GM12878 (cell line): ENCODE data around the gene RPTN. TPM values are rescaled to one million over a fixed set of nuclear protein-coding genes. Genes with fewer than 3 reads are reported as not detected.

ENCODE experiments used
- ATAC-seq: fragments of 200-7000 bp; cut with Tn5 transposase; 3 replicates; pipeline ENCODE4 v1.9.1; 2020; ENCODE audit warnings: mild to moderate bottlenecking, moderate library complexity
- Bru-seq: library from RNA; stranded (reverse); fragments of 400-500 nt; gene quantifications from one replicate; lab custom pipeline; 2021; lab: Mats Ljungman, UMichigan
- BruChase-seq, 2 experiments: library from RNA; stranded (reverse); fragments of 400-500 nt; gene quantifications; one replicate each; lab custom pipeline; 2021; lab: Mats Ljungman, UMichigan
- BruUV-seq: library from RNA; stranded (reverse); fragments of 400-500 nt; replicated peaks from 2 replicates; lab custom pipeline; 2021; lab: Mats Ljungman, UMichigan
- CTCF ChIA-PET: fragments of 300-600 bp; sonication (Branson Sonifier 250); formaldehyde crosslinking; extraction: SDS; loops from one replicate; lab custom pipeline; 2021; ENCODE audit warnings: inconsistent platforms; lab: Yijun Ruan, JAX
- POLR2A ChIA-PET: fragments of 350-600 bp; formaldehyde crosslinking; extraction: SDS; loops from one replicate; lab custom pipeline; 2021; ENCODE audit warnings: inconsistent platforms; lab: Charles Lee
- RAD21 ChIA-PET: fragments of 300-600 bp; sonication (Branson Sonifier 250); formaldehyde crosslinking; loops from one replicate; lab custom pipeline; 2023; ENCODE audit warnings: antibody characterized with exemption; ENCODE audit not compliant: unreplicated experiment; lab: Charles Lee
- SMC1A ChIA-PET: fragments of 300-600 bp; sonication (Branson Sonifier 250); formaldehyde crosslinking; loops from one replicate; lab custom pipeline; 2023; ENCODE audit not compliant: unreplicated experiment, uncharacterized antibody; lab: Charles Lee
- DNase-seq: peaks from one replicate; pipeline ENCODE4 v3.0.0-alpha.2; 2011; ENCODE audit warnings: low read depth, low spot score
- FAIRE-seq: peaks from 3 replicates; lab custom pipeline; 2011; peaks lifted over from hg19 to GRCh38; lab: Jason Lieb, UNC
- H2AFZ ChIP-seq: 2 replicates; pipeline ENCODE4 v1.6.0; 2011; ENCODE audit warnings: low read depth, low read length, control low read depth; ENCODE audit not compliant: control insufficient read depth
- H3K27ac ChIP-seq: 2 replicates; pipeline ENCODE4 v1.5.1; 2011; ENCODE audit warnings: control low read depth; ENCODE audit not compliant: control insufficient read depth, insufficient read depth
- H3K27me3 ChIP-seq, 2 experiments: replicated peaks in 1 of 2; 2 replicates each; pipeline versions ENCODE4 v1.6.0 to v1.6.1; 2011; ENCODE audit warnings: low read length in 1 of 2; ENCODE audit not compliant: control insufficient read depth in 2 of 2, insufficient read depth in 2 of 2
- H3K36me3 ChIP-seq, 2 experiments: 2 replicates each; pipeline ENCODE4 v1.5.1; 2011; ENCODE audit warnings: low read length in 1 of 2; ENCODE audit not compliant: control insufficient read depth in 2 of 2, insufficient read depth in 2 of 2
- H3K4me1 ChIP-seq: 2 replicates; pipeline ENCODE4 v1.6.1; 2011; ENCODE audit warnings: mild to moderate bottlenecking, low read length, moderate library complexity, mixed read lengths; ENCODE audit not compliant: control insufficient read depth, insufficient read depth
- H3K4me2 ChIP-seq: 2 replicates; pipeline ENCODE4 v1.6.0; 2011; ENCODE audit warnings: control low read depth; ENCODE audit not compliant: control insufficient read depth, insufficient read depth
- H3K4me3 ChIP-seq: fragments of 200-600 bp; sonication (generic); 2 replicates; pipeline ENCODE4 v1.5.1; 2016
- H3K79me2 ChIP-seq: 2 replicates; pipeline ENCODE4 v1.6.0; 2011; ENCODE audit warnings: low read length; ENCODE audit not compliant: control insufficient read depth, insufficient read depth
- H3K9ac ChIP-seq: 2 replicates; pipeline ENCODE4 v1.8.0; 2011; ENCODE audit warnings: low read length, control low read depth, mixed read lengths; ENCODE audit not compliant: control insufficient read depth, insufficient read depth
- H3K9me3 ChIP-seq: replicated peaks from 3 replicates; pipeline ENCODE4 v1.5.1; 2011; ENCODE audit warnings: mild to moderate bottlenecking, low read length; ENCODE audit not compliant: control insufficient read depth, insufficient read depth
- H4K20me1 ChIP-seq: 2 replicates; pipeline ENCODE4 v1.6.0; 2011; ENCODE audit not compliant: control insufficient read depth, insufficient read depth
- GATAD2B ChIP-seq: fragments of 450-650 bp; conservative IDR thresholded peaks from 2 replicates; pipeline ENCODE4 v1.6.1; 2017; ENCODE audit warnings: low read depth, mild to moderate bottlenecking, moderate library complexity
- HCFC1 ChIP-seq: fragments of 150-350 bp; IDR thresholded peaks from 2 replicates; pipeline ENCODE4 v1.6.1; 2014; ENCODE audit warnings: low read length
- WGBS: methylation state at CpG from one replicate; pipeline ENCODE4 v1.1.6; 2016; ENCODE audit warnings: low lambda C conversion rate; ENCODE audit not compliant: insufficient replicate concordance, insufficient coverage; ENCODE audit errors: missing lambda C conversion rate; 5-methylcytosine and 5-hydroxymethylcytosine counted together
- in situ Hi-C: fragments of 300-500 bp; cut with MboI; formaldehyde crosslinking; loops from 9 replicates; pipeline ENCODE4 v1.14.3; 2018; ENCODE audit warnings: mixed read lengths
- intact Hi-C: fragments of 100-400 bp; cut with micrococcal nuclease; formaldehyde crosslinking; loops from one replicate; pipeline ENCODE4 v1.14.2; 2022; ENCODE audit not compliant: unreplicated experiment
- long read RNA-seq, 2 experiments: library from polyadenylated mRNA; unstranded; transcript quantifications; one replicate each; pipeline ENCODE4 v2.0.0, GENCODE V29; 2019 to 2020
- polyA minus RNA-seq, 3 experiments: library from RNA; depleted of rRNA, polyadenylated mRNA; stranded (reverse); fragments of >200 nt; gene quantifications; 2 replicates each; pipeline ENCODE4 v1.2.3, GENCODE V29; 2011
- polyA plus RNA-seq, 11 experiments: library from polyadenylated mRNA; depleted of rRNA in 4 of 11; unstranded in 6 of 11; stranded (reverse) in 5 of 11; fragments of >200 nt; fragmentation: Nextera tagmentation in 4 of 11; fragmentation: Illumina TruSeq in 1 of 11; extraction: Ambion mirVana in 4 of 11; extraction: Trizol in 1 of 11; gene quantifications; 1 replicate in 1 of 11; 2 replicates in 10 of 11; pipeline versions ENCODE4 v1.2.1 to v1.2.3, GENCODE V29; 2011 to 2016; ENCODE audit warnings: inconsistent platforms in 2 of 11, missing spikeins in 2 of 11, low read depth in 1 of 11
- total RNA-seq, 4 experiments: library from RNA; depleted of rRNA in 3 of 4; stranded (reverse); fragments of >200 nt in 3 of 4; fragmentation: Illumina TruSeq in 1 of 4; extraction: Trizol in 1 of 4; gene quantifications; 2 replicates each; pipeline versions ENCODE4 v1.2.1 to v1.2.3, GENCODE V29; 2013 to 2021
- TF ChIP-seq, protein P1 (sequence below): IDR thresholded peaks from 2 replicates; pipeline ENCODE4 v1.6.1; 2011; ENCODE audit warnings: low read depth, mild to moderate bottlenecking, low read length, moderate library complexity, borderline replicate concordance; ENCODE audit errors: extremely low read depth

Gene RPTN, protein sequence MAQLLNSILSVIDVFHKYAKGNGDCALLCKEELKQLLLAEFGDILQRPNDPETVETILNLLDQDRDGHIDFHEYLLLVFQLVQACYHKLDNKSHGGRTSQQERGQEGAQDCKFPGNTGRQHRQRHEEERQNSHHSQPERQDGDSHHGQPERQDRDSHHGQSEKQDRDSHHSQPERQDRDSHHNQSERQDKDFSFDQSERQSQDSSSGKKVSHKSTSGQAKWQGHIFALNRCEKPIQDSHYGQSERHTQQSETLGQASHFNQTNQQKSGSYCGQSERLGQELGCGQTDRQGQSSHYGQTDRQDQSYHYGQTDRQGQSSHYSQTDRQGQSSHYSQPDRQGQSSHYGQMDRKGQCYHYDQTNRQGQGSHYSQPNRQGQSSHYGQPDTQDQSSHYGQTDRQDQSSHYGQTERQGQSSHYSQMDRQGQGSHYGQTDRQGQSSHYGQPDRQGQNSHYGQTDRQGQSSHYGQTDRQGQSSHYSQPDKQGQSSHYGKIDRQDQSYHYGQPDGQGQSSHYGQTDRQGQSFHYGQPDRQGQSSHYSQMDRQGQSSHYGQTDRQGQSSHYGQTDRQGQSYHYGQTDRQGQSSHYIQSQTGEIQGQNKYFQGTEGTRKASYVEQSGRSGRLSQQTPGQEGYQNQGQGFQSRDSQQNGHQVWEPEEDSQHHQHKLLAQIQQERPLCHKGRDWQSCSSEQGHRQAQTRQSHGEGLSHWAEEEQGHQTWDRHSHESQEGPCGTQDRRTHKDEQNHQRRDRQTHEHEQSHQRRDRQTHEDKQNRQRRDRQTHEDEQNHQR
- total RNA-seq (2013; cell fraction: nucleolus; rRNA removed), result not detected in 2 replicates
- not detected in 2 replicates for total RNA-seq (2014; rRNA removed)
- total RNA-seq (2014; rRNA removed; fragmentation: Illumina TruSeq; extraction: Trizol), result not detected in 2 replicates
- total RNA-seq (2021), result not detected in 2 replicates
- not detected for polyA plus RNA-seq (2011; ENCODE audit: low read depth)
- polyA plus RNA-seq (2011; rRNA removed), result not detected in 2 replicates
- polyA plus RNA-seq (2011; cell fraction: cytosol; rRNA removed), result not detected in 2 replicates
- 0.03 TPM in 1 of 2 replicates, not detected in the other for polyA plus RNA-seq (2011; cell fraction: nucleus; rRNA removed)
- polyA plus RNA-seq (2012), result not detected in 2 replicates
- polyA plus RNA-seq (2014; fragmentation: Illumina TruSeq; extraction: Trizol), result not detected in 2 replicates
- polyA plus RNA-seq (2014; fragmentation: Nextera tagmentation; extraction: Ambion mirVana), result not detected
- polyA plus RNA-seq (2014; rRNA removed), result not detected in 2 replicates
- not detected for polyA plus RNA-seq (2016; fragmentation: Nextera tagmentation; extraction: Ambion mirVana)
- polyA minus RNA-seq (2011; rRNA and poly(A)+ RNA removed), result not detected in 2 replicates
- polyA minus RNA-seq (2011; cell fraction: cytosol; rRNA and poly(A)+ RNA removed), result not detected in 2 replicates
- not detected in 2 replicates for polyA minus RNA-seq (2011; cell fraction: nucleus; rRNA and poly(A)+ RNA removed)
- not detected for Bru-seq, nascent RNA
- not detected for BruChase-seq, experiment 1, labeled RNA remaining after a 6-hour chase
- BruChase-seq, experiment 2, labeled RNA remaining after a 2-hour chase, result not detected
- long read RNA-seq, experiment 1, result 0 reads
- long read RNA-seq, experiment 2, result 0 reads

DNA sequence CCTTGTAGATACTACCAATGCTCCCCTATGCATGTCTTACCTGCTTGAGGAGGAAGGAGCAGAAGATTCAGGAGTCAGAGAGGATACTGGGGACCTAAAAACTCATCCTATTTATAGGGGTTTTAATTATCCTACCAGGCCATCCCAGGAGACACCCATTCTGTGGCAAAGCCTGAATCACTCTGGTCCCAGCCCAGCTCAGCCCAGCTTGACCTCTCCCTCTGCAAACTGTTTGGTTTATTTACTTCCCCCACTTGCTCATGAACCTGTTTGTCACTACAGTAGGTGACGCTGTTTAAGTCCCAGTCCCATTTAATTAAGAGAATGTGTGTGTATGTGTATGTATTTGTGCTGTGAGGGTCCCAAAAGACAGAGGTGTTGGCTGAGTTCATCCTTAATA, at the start of gene RPTN:
RPTN (minus strand) TSS at position 85 of the 400 bp plus-strand sequence. CDS start 1,339 bp downstream, outside the sequence.
- no TSS peak for BruUV-seq
- ChIA-PET CTCF (interaction anchor here (0.7 kb wide), 1 partner anchor 17 kb away, joined by 3 read pairs; no protein-coding TSS in a partner anchor), RAD21 (no interaction called here), SMC1A (no interaction called here), POLR2A (no interaction called here)
- H3K36me3 ChIP-seq, result no peaks in the 10 kb centered on the region
- no peak within 1 kb of the TSS for H3K4me3 ChIP-seq
- H3K27me3 ChIP-seq, result no peaks in the 10 kb centered on the region
- intact Hi-C loops, result no loop called here
- 23% methylated on average over 1 of the region's 1 CpG for WGBS
- no peak within 1 kb of the TSS for H2AFZ ChIP-seq
- H3K79me2 ChIP-seq, result no peaks in the 10 kb centered on the region
- in situ Hi-C loops, result no loop called here
- no peak within 1 kb of the TSS for H3K4me2 ChIP-seq
- DNase-seq (no peak), FAIRE-seq (no peak), ATAC-seq (no peak)
- H3K27ac ChIP-seq, result no peak within 1 kb of the TSS
- H3K9me3 ChIP-seq, result no peaks in the 10 kb centered on the region
- no peaks in the 10 kb centered on the region for H3K4me1 ChIP-seq
- TF ChIP-seq HCFC1, result no peak
- TF ChIP-seq GATAD2B, result no peak
- TF ChIP-seq, protein P1, sequence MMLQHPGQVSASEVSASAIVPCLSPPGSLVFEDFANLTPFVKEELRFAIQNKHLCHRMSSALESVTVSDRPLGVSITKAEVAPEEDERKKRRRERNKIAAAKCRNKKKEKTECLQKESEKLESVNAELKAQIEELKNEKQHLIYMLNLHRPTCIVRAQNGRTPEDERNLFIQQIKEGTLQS, result no peak
- no peaks in the 10 kb centered on the region for H4K20me1 ChIP-seq
- H3K9ac ChIP-seq, result no peak within 1 kb of the TSS
